ENCODE data around the gene ATG9B. TPM values are rescaled to one million over a fixed set of nuclear protein-coding genes. Genes with fewer than 3 reads are reported as not detected.

Gene ATG9B
- total RNA-seq, result 0.11 and 0.12 TPM in 2 replicates

GRCh38 chr7:151024435-151025056, at the start of gene ATG9B:
Gene ATG9B (minus strand): TSS chr7:151024494. CDS start chr7:151024423, 71 bp downstream.

GRCh38 chr7:151059367-151060112, 35.2 kb upstream of the ATG9B start, which contains the start of gene SLC4A2:
Gene SLC4A2 (plus strand): TSS chr7:151059589. CDS start chr7:151061988, 2,399 bp downstream.

GRCh38 chr7:151057506-151057988, 33.3 kb upstream of the ATG9B start, which contains the start of gene CDK5:
Gene CDK5 (minus strand): TSS chr7:151057897. CDS start chr7:151057848, 49 bp downstream.

GRCh38 chr7:151047976-151048815, 23.9 kb upstream of the ATG9B start, which contains the start of gene ASIC3:
Gene ASIC3 (plus strand): TSS chr7:151048531. CDS start chr7:151048886, 355 bp downstream.

GRCh38 chr7:151028131-151028947, 4.0 kb upstream of the ATG9B start, which contains the start of gene ABCB8:
Gene ABCB8 (plus strand): TSS chr7:151028450. CDS start chr7:151028516, 66 bp downstream.

GRCh38 chr7:150990416-150991186, 33.7 kb downstream of the ATG9B start, which contains the start of gene NOS3:
Gene NOS3 (plus strand): TSS chr7:150991017. CDS start chr7:150993804, 2,787 bp downstream.

GRCh38 chr7:150978126-150978789, 46.0 kb downstream of the ATG9B start, which contains the start of gene KCNH2:
Gene KCNH2 (minus strand): TSS chr7:150978321. CDS start chr7:150977913, 408 bp downstream.

Other genes with a start within 250 kb of the ATG9B start
- 0.12 TPM in 1 of 2 replicates, not detected in the other for gene TMEM176B, start 224.1 kb downstream of the ATG9B start, total RNA-seq
- 0.22 TPM in 1 of 2 replicates, not detected in the other for gene TMEM176A, start 223.7 kb downstream of the ATG9B start, total RNA-seq
- not detected in 2 replicates for gene AOC1, start 172.0 kb downstream of the ATG9B start, total RNA-seq
- gene KCNH2, start 46.2 kb downstream of the ATG9B start, total RNA-seq, result 4.4 and 5.2 TPM in 2 replicates
- gene NOS3, start 33.5 kb downstream of the ATG9B start, total RNA-seq, result 3.3 and 3.7 TPM in 2 replicates
- gene ABCB8, start 4.0 kb upstream of the ATG9B start, total RNA-seq, result 43.1 and 50.1 TPM in 2 replicates
- gene ASIC3, start 24.0 kb upstream of the ATG9B start, total RNA-seq, result under 0.01 and 0.75 TPM in 2 replicates
- gene CDK5, start 33.4 kb upstream of the ATG9B start, total RNA-seq, result 17.7 and 21.6 TPM in 2 replicates
- gene SLC4A2, start 35.1 kb upstream of the ATG9B start, total RNA-seq, result 74.8 and 89.6 TPM in 2 replicates
- 78.5 and 88.9 TPM in 2 replicates for gene FASTK, start 56.3 kb upstream of the ATG9B start, total RNA-seq
- gene TMUB1, start 59.0 kb upstream of the ATG9B start, total RNA-seq, result 20.6 and 23.4 TPM in 2 replicates
- gene AGAP3, start 62.0 kb upstream of the ATG9B start, total RNA-seq, result 41.9 and 48.9 TPM in 2 replicates
- gene GBX1, start 143.2 kb upstream of the ATG9B start, total RNA-seq, result not detected in 2 replicates
- not detected in 2 replicates for gene ASB10, start 162.8 kb upstream of the ATG9B start, total RNA-seq
- not detected in 2 replicates for gene H2BK1, start 186.0 kb upstream of the ATG9B start, total RNA-seq
- gene ABCF2, start 202.7 kb upstream of the ATG9B start, total RNA-seq, result 57.7 and 84.9 TPM in 2 replicates
- 60.8 and 86.1 TPM in 2 replicates for gene CHPF2, start 208.0 kb upstream of the ATG9B start, total RNA-seq
- 25.6 and 35.7 TPM in 2 replicates for gene SMARCD3, start 224.2 kb upstream of the ATG9B start, total RNA-seq

All from uterine smooth muscle cell (primary cell).